Measurements from ENCODE around the gene NTMT1.
A peak's percentile ranks its signal among the peaks of the same experiment; 100 is the strongest.

The NTMT1 gene

GRCh38 chr9:129627556-129628440, 1.8 kb downstream of the NTMT1 start:
- Histone ChIP-seq H3K9me3 (ENCODE audit: control insufficient read depth in 5 of 5, low read length in 5 of 5) (no peaks in the 10 kb centered on the region), H3K27ac (ENCODE audit: low read depth, low read length) (peak overlapping the region; percentile 87), H3K36me3 (ENCODE audit: control insufficient read depth in 5 of 5, insufficient read depth in 5 of 5, low read length in 5 of 5) (peaks cover 0 to 15% (median 4%) of the 10 kb centered on the region in 5 donors), H3K27me3 (ENCODE audit: control insufficient read depth in 5 of 5, insufficient read depth in 4 of 5, low read length in 5 of 5) (no peaks in the 10 kb centered on the region), H3K4me3 (ENCODE audit: low read depth in 1 of 5, low read length in 5 of 5) (peak overlapping the region; percentile 70 to 90 (median 88)), H3K9ac (ENCODE audit: low read length in 5 of 5) (peak overlapping the region in 4 of 5 donors; percentile 0 to 94 (median 52)), H3K4me1 (ENCODE audit: control insufficient read depth in 5 of 5, insufficient read depth in 5 of 5, low read length in 5 of 5) (peaks cover 0 to 54% (median 47%) of the 10 kb centered on the region in 5 donors)

- peaks cover 0 to 54% (median 47%) of the 10 kb centered on the region in 5 donors for H3K4me1 ChIP-seq (ENCODE audit: control insufficient read depth in 5 of 5, insufficient read depth in 5 of 5, low read length in 5 of 5)
These were observed 2.7 kb downstream of the NTMT1 start for GRCh38 chr9:129628709-129629108.

GRCh38 chr9:129629251-129629820, 3.4 kb downstream of the NTMT1 start:
- peaks cover 0 to 29% (median 17%) of the 10 kb centered on the region in 5 donors for H3K36me3 ChIP-seq (ENCODE audit: control insufficient read depth in 5 of 5, insufficient read depth in 5 of 5, low read length in 5 of 5)
- no peak overlapping the region for H3K9ac ChIP-seq (ENCODE audit: low read length in 5 of 5)
- H3K27ac ChIP-seq (ENCODE audit: low read depth, low read length), result no peak overlapping the region
- peaks cover 0 to 54% (median 46%) of the 10 kb centered on the region in 5 donors for H3K4me1 ChIP-seq (ENCODE audit: control insufficient read depth in 5 of 5, insufficient read depth in 5 of 5, low read length in 5 of 5)
- no peaks in the 10 kb centered on the region for H3K9me3 ChIP-seq (ENCODE audit: control insufficient read depth in 5 of 5, low read length in 5 of 5)
- H3K4me3 ChIP-seq (ENCODE audit: low read depth in 1 of 5, low read length in 5 of 5), result no peak overlapping the region
- H3K27me3 ChIP-seq (ENCODE audit: control insufficient read depth in 5 of 5, insufficient read depth in 4 of 5, low read length in 5 of 5), result no peaks in the 10 kb centered on the region

More at GRCh38 chr9:129628709-129629108, 2.7 kb downstream of the NTMT1 start:
- H3K27ac ChIP-seq (ENCODE audit: low read depth, low read length), result no peak overlapping the region
- H3K9me3 ChIP-seq (ENCODE audit: control insufficient read depth in 5 of 5, low read length in 5 of 5), result no peaks in the 10 kb centered on the region
- no peak overlapping the region for H3K4me3 ChIP-seq (ENCODE audit: low read depth in 1 of 5, low read length in 5 of 5)
- no peaks in the 10 kb centered on the region for H3K27me3 ChIP-seq (ENCODE audit: control insufficient read depth in 5 of 5, insufficient read depth in 4 of 5, low read length in 5 of 5)
- H3K9ac ChIP-seq (ENCODE audit: low read length in 5 of 5), result peak overlapping the region in 1 of 5 donors; percentile 93
- H3K36me3 ChIP-seq (ENCODE audit: control insufficient read depth in 5 of 5, insufficient read depth in 5 of 5, low read length in 5 of 5), result peaks cover 0 to 24% (median 12%) of the 10 kb centered on the region in 5 donors

- Histone ChIP-seq H3K27ac (ENCODE audit: low read depth, low read length) (no peak overlapping the region), H3K27me3 (ENCODE audit: control insufficient read depth in 5 of 5, insufficient read depth in 4 of 5, low read length in 5 of 5) (no peaks in the 10 kb centered on the region), H3K36me3 (ENCODE audit: control insufficient read depth in 5 of 5, insufficient read depth in 5 of 5, low read length in 5 of 5) (peaks cover 0 to 45% (median 33%) of the 10 kb centered on the region in 5 donors), H3K9me3 (ENCODE audit: control insufficient read depth in 5 of 5, low read length in 5 of 5) (no peaks in the 10 kb centered on the region), H3K4me3 (ENCODE audit: low read depth in 1 of 5, low read length in 5 of 5) (no peak overlapping the region), H3K4me1 (ENCODE audit: control insufficient read depth in 5 of 5, insufficient read depth in 5 of 5, low read length in 5 of 5) (peaks cover 0 to 43% (median 34%) of the 10 kb centered on the region in 5 donors), H3K9ac (ENCODE audit: low read length in 5 of 5) (no peak overlapping the region)
These were observed 5.2 kb downstream of the NTMT1 start for GRCh38 chr9:129630967-129631673.

GRCh38 chr9:129631674-129632129, 5.7 kb downstream of the NTMT1 start:
- H3K4me1 ChIP-seq (ENCODE audit: control insufficient read depth in 5 of 5, insufficient read depth in 5 of 5, low read length in 5 of 5), result peaks cover 0 to 37% (median 29%) of the 10 kb centered on the region in 5 donors

GRCh38 chr9:129632460-129632859, 6.5 kb downstream of the NTMT1 start:
- H3K4me1 ChIP-seq (ENCODE audit: control insufficient read depth in 5 of 5, insufficient read depth in 5 of 5, low read length in 5 of 5), result peaks cover 0 to 32% (median 22%) of the 10 kb centered on the region in 5 donors
- H3K27ac ChIP-seq (ENCODE audit: low read depth, low read length), result no peak overlapping the region
- H3K36me3 ChIP-seq (ENCODE audit: control insufficient read depth in 5 of 5, insufficient read depth in 5 of 5, low read length in 5 of 5), result peaks cover 0 to 58% (median 43%) of the 10 kb centered on the region in 5 donors
- H3K9ac ChIP-seq (ENCODE audit: low read length in 5 of 5), result no peak overlapping the region
- no peaks in the 10 kb centered on the region for H3K27me3 ChIP-seq (ENCODE audit: control insufficient read depth in 5 of 5, insufficient read depth in 4 of 5, low read length in 5 of 5)
- H3K9me3 ChIP-seq (ENCODE audit: control insufficient read depth in 5 of 5, low read length in 5 of 5), result no peaks in the 10 kb centered on the region
- H3K4me3 ChIP-seq (ENCODE audit: low read depth in 1 of 5, low read length in 5 of 5), result no peak overlapping the region

More at GRCh38 chr9:129631674-129632129, 5.7 kb downstream of the NTMT1 start:
- H3K27ac ChIP-seq (ENCODE audit: low read depth, low read length), result no peak overlapping the region
- peaks cover 0 to 50% (median 35%) of the 10 kb centered on the region in 5 donors for H3K36me3 ChIP-seq (ENCODE audit: control insufficient read depth in 5 of 5, insufficient read depth in 5 of 5, low read length in 5 of 5)
- no peak overlapping the region for H3K4me3 ChIP-seq (ENCODE audit: low read depth in 1 of 5, low read length in 5 of 5)
- no peaks in the 10 kb centered on the region for H3K9me3 ChIP-seq (ENCODE audit: control insufficient read depth in 5 of 5, low read length in 5 of 5)
- no peak overlapping the region for H3K9ac ChIP-seq (ENCODE audit: low read length in 5 of 5)
- H3K27me3 ChIP-seq (ENCODE audit: control insufficient read depth in 5 of 5, insufficient read depth in 4 of 5, low read length in 5 of 5), result no peaks in the 10 kb centered on the region

- Histone ChIP-seq H3K4me3 (ENCODE audit: low read depth in 1 of 5, low read length in 5 of 5) (no peak overlapping the region), H3K9ac (ENCODE audit: low read length in 5 of 5) (no peak overlapping the region), H3K36me3 (ENCODE audit: control insufficient read depth in 5 of 5, insufficient read depth in 5 of 5, low read length in 5 of 5) (peaks cover 0 to 65% (median 50%) of the 10 kb centered on the region in 5 donors), H3K9me3 (ENCODE audit: control insufficient read depth in 5 of 5, low read length in 5 of 5) (no peaks in the 10 kb centered on the region), H3K27ac (ENCODE audit: low read depth, low read length) (no peak overlapping the region), H3K4me1 (ENCODE audit: control insufficient read depth in 5 of 5, insufficient read depth in 5 of 5, low read length in 5 of 5) (peaks cover 0 to 25% (median 14%) of the 10 kb centered on the region in 5 donors), H3K27me3 (ENCODE audit: control insufficient read depth in 5 of 5, insufficient read depth in 4 of 5, low read length in 5 of 5) (no peaks in the 10 kb centered on the region)
These were observed 7.2 kb downstream of the NTMT1 start for GRCh38 chr9:129633207-129633606.

- Histone ChIP-seq H3K36me3 (ENCODE audit: control insufficient read depth in 5 of 5, insufficient read depth in 5 of 5, low read length in 5 of 5) (peaks cover 0 to 72% (median 57%) of the 10 kb centered on the region in 5 donors), H3K4me1 (ENCODE audit: control insufficient read depth in 5 of 5, insufficient read depth in 5 of 5, low read length in 5 of 5) (peaks cover 0 to 18% (median 8%) of the 10 kb centered on the region in 5 donors), H3K9me3 (ENCODE audit: control insufficient read depth in 5 of 5, low read length in 5 of 5) (no peaks in the 10 kb centered on the region), H3K4me3 (ENCODE audit: low read depth in 1 of 5, low read length in 5 of 5) (no peak overlapping the region), H3K9ac (ENCODE audit: low read length in 5 of 5) (no peak overlapping the region), H3K27ac (ENCODE audit: low read depth, low read length) (no peak overlapping the region), H3K27me3 (ENCODE audit: control insufficient read depth in 5 of 5, insufficient read depth in 4 of 5, low read length in 5 of 5) (no peaks in the 10 kb centered on the region)
These were observed 7.9 kb downstream of the NTMT1 start for GRCh38 chr9:129633848-129634247.

- peaks cover 0 to 81% (median 63%) of the 10 kb centered on the region in 5 donors for H3K36me3 ChIP-seq (ENCODE audit: control insufficient read depth in 5 of 5, insufficient read depth in 5 of 5, low read length in 5 of 5)
- no peak overlapping the region for H3K9ac ChIP-seq (ENCODE audit: low read length in 5 of 5)
- H3K4me1 ChIP-seq (ENCODE audit: control insufficient read depth in 5 of 5, insufficient read depth in 5 of 5, low read length in 5 of 5), result peaks cover 3 to 25% (median 15%) of the 10 kb centered on the region in 5 donors
- no peaks in the 10 kb centered on the region for H3K9me3 ChIP-seq (ENCODE audit: control insufficient read depth in 5 of 5, low read length in 5 of 5)
- H3K27me3 ChIP-seq (ENCODE audit: control insufficient read depth in 5 of 5, insufficient read depth in 4 of 5, low read length in 5 of 5), result no peaks in the 10 kb centered on the region
- H3K4me3 ChIP-seq (ENCODE audit: low read depth in 1 of 5, low read length in 5 of 5), result no peak overlapping the region
- H3K27ac ChIP-seq (ENCODE audit: low read depth, low read length), result no peak overlapping the region
These were observed 9.4 kb downstream of the NTMT1 start for GRCh38 chr9:129635099-129636065.

Data from subcutaneous abdominal adipose tissue (tissue), 5 donors.